GM21381 (cell line): ENCODE measurements around the gene LDAF1.
"Not testable (repeated sequence)": the region's sequence is repeated elsewhere in the genome, so short reads cannot be mapped to it uniquely, and the experiment has no call there.

Source experiments
- ATAC-seq: cut with Tn5 transposase; IDR thresholded peaks from one replicate; pipeline ENCODE4 v1.9.1; 2021; ENCODE audit warnings: mild to moderate bottlenecking, moderate library complexity; ENCODE audit not compliant: unreplicated experiment

The LDAF1 gene

GRCh38 chr16:21194771-21195301, 36.4 kb downstream of the LDAF1 start:
- ATAC-seq, result no peak

GRCh38 chr16:21195330-21195729, 36.9 kb downstream of the LDAF1 start:
- ATAC-seq, result not testable (repeated sequence)

GRCh38 chr16:21197112-21197511, 38.6 kb downstream of the LDAF1 start:
- ATAC-seq, result no peak

GRCh38 chr16:21197621-21198020, 39.1 kb downstream of the LDAF1 start:
- no peak for ATAC-seq

- no peak for ATAC-seq
Observed at GRCh38 chr16:21199607-21200218, 41.2 kb downstream of the LDAF1 start.

GRCh38 chr16:21203155-21203797, 44.8 kb downstream of the LDAF1 start:
- ATAC-seq, result no peak

GRCh38 chr16:21205303-21205702, 46.8 kb downstream of the LDAF1 start:
- no peak for ATAC-seq

- ATAC-seq, result no peak
Observed at GRCh38 chr16:21206550-21206949, 48.1 kb downstream of the LDAF1 start.

GRCh38 chr16:21208446-21209230, 50.2 kb downstream of the LDAF1 start:
- no peak for ATAC-seq

GRCh38 chr16:21211486-21211885, 53.0 kb downstream of the LDAF1 start, which contains the start of gene ZP2:
TSS of gene ZP2 (minus strand) at chr16:21211574. CDS start at chr16:21211547, 27 bp downstream.
- no peak for ATAC-seq

- ATAC-seq, result no peak
Observed at GRCh38 chr16:21214086-21214485, 55.6 kb downstream of the LDAF1 start.

GRCh38 chr16:21217121-21217520, 58.6 kb downstream of the LDAF1 start:
- no peak for ATAC-seq

- ATAC-seq, result no peak
Observed at GRCh38 chr16:21218153-21218552, 59.7 kb downstream of the LDAF1 start.

- ATAC-seq, result no peak
Observed at GRCh38 chr16:21219551-21219950, 61.1 kb downstream of the LDAF1 start.

- ATAC-seq, result no peak
Observed at GRCh38 chr16:21222495-21223337, 64.2 kb downstream of the LDAF1 start.

GRCh38 chr16:21223787-21224186, 65.3 kb downstream of the LDAF1 start:
- no peak for ATAC-seq

GRCh38 chr16:21224800-21225199, 66.3 kb downstream of the LDAF1 start:
- no peak for ATAC-seq

GRCh38 chr16:21226749-21227148, 68.3 kb downstream of the LDAF1 start:
- no peak for ATAC-seq

- ATAC-seq, result no peak
Observed at GRCh38 chr16:21227866-21228265, 69.4 kb downstream of the LDAF1 start.

GRCh38 chr16:21228361-21228872, 69.9 kb downstream of the LDAF1 start:
- ATAC-seq, result no peak
